Pancreas (tissue), 10 donors: Measurements from ENCODE around the gene PCNP. TPM values are rescaled to one million over a fixed set of nuclear protein-coding genes. Genes with fewer than 3 reads are reported as not detected.
"Not testable (repeated sequence)": the region's sequence is repeated elsewhere in the genome, so short reads cannot be mapped to it uniquely, and the experiment has no call there.

Experiments
- ATAC-seq, 4 donors: fragments of 200-7000 bp; cut with Tn5 transposase; one replicate each; pipeline versions ENCODE4 v1.8.0 to v1.9.1; 2020; ENCODE audit warnings: mild to moderate bottlenecking in 4 of 4, moderate library complexity in 4 of 4
- DNase-seq, 6 donors: peaks; one replicate each; pipeline ENCODE4 v3.0.0-alpha.2; 2020
- FAIRE-seq: peaks from 2 replicates; lab custom pipeline; 2012; peaks lifted over from hg19 to GRCh38; lab: Jason Lieb, UNC
- H3K27ac ChIP-seq, 4 donors: fragments of 200-600 bp; sonication (generic); 1 replicate in 3 of 4; 2 replicates in 1 of 4; pipeline versions ENCODE4 v1.5.0 to v1.8.0; 2020
- H3K27me3 ChIP-seq, 4 donors: fragments of 200-600 bp; one replicate each; pipeline ENCODE4 v1.8.0; 2021
- H3K36me3 ChIP-seq, 3 donors: fragments of 200-600 bp; sonication (generic) in 1 of 3; one replicate each; pipeline versions ENCODE4 v1.5.0 to v1.8.0; 2020 to 2021
- H3K4me1 ChIP-seq, 3 donors: fragments of 200-600 bp; one replicate each; pipeline ENCODE4 v1.8.0; 2021
- H3K4me3 ChIP-seq, 4 donors: fragments of 200-600 bp; sonication (generic) in 2 of 4; one replicate each; pipeline versions ENCODE4 v1.5.0 to v1.8.0; 2020 to 2021
- H3K9me3 ChIP-seq, 4 donors: fragments of 200-600 bp; one replicate each; pipeline ENCODE4 v1.8.0; 2021
- CTCF ChIP-seq, 4 donors: fragments of 200-600 bp; sonication (generic) in 3 of 4; IDR thresholded peaks; one replicate each; pipeline versions ENCODE4 v1.5.0 to v1.8.0; 2021; ENCODE audit warnings: antibody characterized with exemption in 4 of 4
- WGBS, 2 donors: extraction: QIAGEN DNeasy Blood & Tissue Kit; methylation state at CpG; one replicate each; pipeline ENCODE4 v1.1.7; 2013; 5-methylcytosine and 5-hydroxymethylcytosine counted together
- intact Hi-C, 3 donors: fragments of 100-400 bp; cut with DNase I; formaldehyde crosslinking; loops; one replicate each; pipeline versions ENCODE4 v1.11.1 to v1.14.2; 2022
- polyA plus RNA-seq, 2 donors: library from polyadenylated mRNA; stranded (reverse); fragments of 200-250 nt; gene quantifications; one replicate each; pipeline ENCODE4 v1.2.3, GENCODE V29; 2013
- total RNA-seq, 6 donors: library from RNA; stranded (reverse); fragmentation: NEBNext Ultra II Directional in 4 of 6; extraction: Animal tissue kit (Norgen Biotek cat#: 25700) in 4 of 6; gene quantifications; one replicate each; pipeline versions ENCODE4 v1.2.1 to v1.2.4, GENCODE V29; 2021 to 2023
- donor health status: healthy with polysubstance abuse.
- donor health status: DM: no; HTN: no; CAD: no; lungs with moderate emphysema.
- donor health status: DM: no; HTN: no; CAD: no.
- donor health status: control.
- donor health status: control.
- donor health status: Bipolar disorder and iron deficiency.
- donor health status: DM: yes; HTN: yes; CAD: no.
- donor health status: DM: no; HTN: no; CAD: no.
- donor health status: DM: no; HTN: no; CAD: no.
- donor health status: DM: yes; HTN: yes; CAD: no.

Gene PCNP
- total and polyA plus RNA-seq, 8 donors = 35.5 to 71.2 (median 65.0) TPM

- Histone ChIP-seq H3K27ac (no peak overlapping the region), H3K4me3 (no peak overlapping the region), H3K36me3 (no peaks in the 10 kb centered on the region), H3K27me3 (no peaks in the 10 kb centered on the region), H3K9me3 (no peaks in the 10 kb centered on the region), H3K4me1 (no peaks in the 10 kb centered on the region)
- no peak for FAIRE-seq
- TF ChIP-seq CTCF (IDR thresholded peaks at IDR 0.05) = no peak
- DNase-seq = no peak
- intact Hi-C loops = no loop called here
- WGBS, 2 donors = 90% methylated on average over 2 of the region's 2 CpGs
- ATAC-seq = no peak
These were observed 37.0 kb downstream of the PCNP start for GRCh38 chr3:101611023-101611422.

- H3K27ac ChIP-seq, H3K27me3 ChIP-seq, DNase-seq, H3K4me1 ChIP-seq, intact Hi-C loops, H3K36me3 ChIP-seq, ATAC-seq, H3K4me3 ChIP-seq, FAIRE-seq, H3K9me3 ChIP-seq: not testable (repeated sequence)
- WGBS, 2 donors = 78 to 80% methylated on average over 8 of the region's 9 CpGs
These were observed 39.0 kb downstream of the PCNP start for GRCh38 chr3:101613014-101613413.

DNA sequence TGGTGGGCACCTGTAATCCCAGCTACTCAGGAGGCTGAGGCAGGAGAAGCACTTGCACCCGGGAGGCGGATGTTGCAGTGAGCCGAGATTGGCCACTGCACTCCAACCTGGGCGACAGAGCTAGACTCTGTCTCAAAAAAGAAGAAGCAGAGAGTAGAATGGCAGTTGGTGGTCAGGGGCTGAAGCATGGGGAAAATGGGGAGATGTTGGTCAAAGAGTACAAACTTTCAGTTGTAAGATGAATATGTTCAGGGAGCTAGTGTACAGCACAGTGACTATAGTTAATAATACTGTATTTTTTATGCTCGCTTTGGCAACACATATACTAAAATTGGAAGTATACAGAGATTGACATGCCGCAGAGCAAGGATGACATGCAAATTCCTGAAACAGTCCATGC, 41.5 kb downstream of the PCNP start:
- no peak overlapping the region for H3K4me3 ChIP-seq
- intact Hi-C loops = no loop called here
- H3K27ac ChIP-seq = no peak overlapping the region
- H3K27me3 ChIP-seq = no peaks in the 10 kb centered on the region
- H3K4me1 ChIP-seq = no peaks in the 10 kb centered on the region
- ATAC-seq (no peak), DNase-seq (no peak), FAIRE-seq (no peak)
- TF ChIP-seq CTCF (IDR thresholded peaks at IDR 0.05) = no peak
- WGBS, 2 donors = 85 to 89% methylated on average over 6 of the region's 6 CpGs
- no peaks in the 10 kb centered on the region for H3K9me3 ChIP-seq
- no peaks in the 10 kb centered on the region for H3K36me3 ChIP-seq

DNA sequence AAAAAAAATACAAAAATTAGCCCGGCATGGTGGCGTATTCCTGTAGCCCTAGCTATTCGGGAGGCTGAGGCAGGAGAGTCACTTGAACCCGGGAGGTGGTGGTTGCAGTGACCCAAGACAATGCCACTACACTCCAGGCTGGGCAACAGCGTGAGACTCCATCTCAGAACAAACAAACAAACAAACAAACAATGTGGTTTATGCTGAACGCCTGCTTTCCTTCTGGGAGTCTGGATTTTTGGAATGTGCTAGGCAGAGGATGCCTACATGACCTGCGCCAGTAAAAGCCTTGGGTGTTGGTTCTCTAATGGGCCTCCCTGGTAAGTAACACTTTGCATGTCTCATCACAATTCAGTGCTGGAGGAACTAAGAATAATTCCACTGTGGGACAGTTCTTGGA, 43.5 kb downstream of the PCNP start:
- H3K4me1 ChIP-seq = no peaks in the 10 kb centered on the region
- H3K4me3 ChIP-seq = no peak overlapping the region
- TF ChIP-seq CTCF (IDR thresholded peaks at IDR 0.05) = no peak
- 78 to 85% methylated on average over 7 of the region's 7 CpGs for WGBS, 2 donors
- intact Hi-C loops = no loop called here
- ATAC-seq (no peak), DNase-seq (no peak), FAIRE-seq (no peak)
- no peak overlapping the region for H3K27ac ChIP-seq
- no peaks in the 10 kb centered on the region for H3K36me3 ChIP-seq
- H3K27me3 ChIP-seq = no peaks in the 10 kb centered on the region
- no peaks in the 10 kb centered on the region for H3K9me3 ChIP-seq

DNA sequence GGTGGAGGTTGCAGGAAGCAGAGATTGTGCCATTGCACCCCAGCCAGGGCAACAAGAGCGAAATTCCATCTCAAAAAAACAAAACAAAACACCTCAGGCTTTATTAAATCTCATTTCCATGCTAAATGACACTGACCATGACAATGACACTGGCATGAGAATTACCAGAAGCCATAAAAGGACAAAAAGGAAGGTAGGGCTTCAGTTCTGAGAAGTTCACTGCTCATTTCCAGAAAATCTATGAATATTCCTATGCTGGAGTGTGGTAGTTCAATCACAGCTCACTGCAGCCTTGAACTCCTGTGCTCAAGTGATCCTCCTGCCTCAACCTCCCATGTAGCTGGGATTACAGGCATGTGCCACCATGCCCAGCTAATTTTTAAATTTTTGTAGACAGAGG, 44.7 kb downstream of the PCNP start:
- Histone ChIP-seq H3K4me1 (no peaks in the 10 kb centered on the region), H3K27ac (no peak overlapping the region), H3K9me3 (no peaks in the 10 kb centered on the region), H3K4me3 (no peak overlapping the region), H3K36me3 (no peaks in the 10 kb centered on the region), H3K27me3 (no peaks in the 10 kb centered on the region)
- 47 to 49% methylated on average over 1 of the region's 1 CpG for WGBS, 2 donors
- ATAC-seq = no peak
- FAIRE-seq = no peak
- no peak for TF ChIP-seq CTCF (IDR thresholded peaks at IDR 0.05)
- intact Hi-C loops = no loop called here
- DNase-seq = no peak

- WGBS, 2 donors = 80 to 95% methylated on average over 3 of the region's 3 CpGs
These were observed 45.8 kb downstream of the PCNP start for GRCh38 chr3:101619734-101620133.

More at GRCh38 chr3:101619734-101620133, 45.8 kb downstream of the PCNP start:
- FAIRE-seq = no peak
- H3K27ac ChIP-seq = no peak overlapping the region
- no peaks in the 10 kb centered on the region for H3K9me3 ChIP-seq
- H3K4me3 ChIP-seq = no peak overlapping the region
- no peaks in the 10 kb centered on the region for H3K36me3 ChIP-seq
- TF ChIP-seq CTCF (IDR thresholded peaks at IDR 0.05) = no peak
- ATAC-seq = no peak
- H3K27me3 ChIP-seq = no peaks in the 10 kb centered on the region
- no peaks in the 10 kb centered on the region for H3K4me1 ChIP-seq
- intact Hi-C loops = no loop called here
- DNase-seq = no peak
